ENCODE results near the gene CAMTA1.

- no peak for TF ChIP-seq CTCF (IDR thresholded peaks at IDR 0.05)
- no peak for TF ChIP-seq EZH2phosphoT487 (IDR thresholded peaks at IDR 0.05; ENCODE audit: borderline replicate concordance, low read depth)
- no peak for TF ChIP-seq GABPA (IDR thresholded peaks at IDR 0.05; ENCODE audit: low read depth)
Measured at GRCh38 chr1:7520496-7520895, 735.2 kb downstream of the CAMTA1 start.
